Ramos (cell line): ENCODE data around the gene STAMBP.
"Not testable (repeated sequence)": the region's sequence is repeated elsewhere in the genome, so short reads cannot be mapped to it uniquely, and the experiment has no call there.

Experiments used
- in situ Hi-C: fragments of 300-500 bp; cut with MboI; formaldehyde crosslinking; loops from one replicate; pipeline ENCODE4 v1.14.3; 2022; ENCODE audit warnings: low sequenced_read_pairs; ENCODE audit not compliant: unreplicated experiment

Gene STAMBP

GRCh38 chr2:73877071-73877802 lies 48.5 kb downstream of the STAMBP start:
- in situ Hi-C loops: no loop called here

- in situ Hi-C loops: not testable (repeated sequence)
These were observed 49.2 kb downstream of the STAMBP start for GRCh38 chr2:73877984-73878383.

- in situ Hi-C loops: no loop called here
These were observed 56.6 kb downstream of the STAMBP start for GRCh38 chr2:73885406-73885805.

- in situ Hi-C loops: no loop called here
These were observed 57.6 kb downstream of the STAMBP start for GRCh38 chr2:73886357-73886756.

- in situ Hi-C loops: not testable (repeated sequence)
These were observed 59.0 kb downstream of the STAMBP start for GRCh38 chr2:73887596-73888353.

- in situ Hi-C loops: no loop called here
These were observed 59.6 kb downstream of the STAMBP start for GRCh38 chr2:73888388-73888787.

- in situ Hi-C loops: no loop called here
These were observed 60.4 kb downstream of the STAMBP start for GRCh38 chr2:73889206-73889605.

- in situ Hi-C loops: no loop called here
These were observed 61.7 kb downstream of the STAMBP start for GRCh38 chr2:73890301-73891092.

GRCh38 chr2:73891276-73891901 lies 62.6 kb downstream of the STAMBP start:
- in situ Hi-C loops: no loop called here

GRCh38 chr2:73892631-73893329 lies 64.0 kb downstream of the STAMBP start, which contains the start of gene ACTG2:
ACTG2 (plus strand) TSS chr2:73893008; CDS start chr2:73901312, 8,304 bp downstream.
- in situ Hi-C loops: no loop called here

GRCh38 chr2:73893764-73894474 lies 65.2 kb downstream of the STAMBP start:
- in situ Hi-C loops: no loop called here

GRCh38 chr2:73894475-73894850 lies 65.7 kb downstream of the STAMBP start:
- in situ Hi-C loops: no loop called here

GRCh38 chr2:73894877-73895276 lies 66.1 kb downstream of the STAMBP start:
- in situ Hi-C loops: no loop called here

GRCh38 chr2:73895473-73895872 lies 66.7 kb downstream of the STAMBP start:
- in situ Hi-C loops: no loop called here

- in situ Hi-C loops: no loop called here
These were observed 67.8 kb downstream of the STAMBP start for GRCh38 chr2:73896362-73897239.

- in situ Hi-C loops: no loop called here
These were observed 68.5 kb downstream of the STAMBP start for GRCh38 chr2:73897240-73897583.

GRCh38 chr2:73897934-73898333 lies 69.2 kb downstream of the STAMBP start:
- in situ Hi-C loops: no loop called here

- in situ Hi-C loops: no loop called here
These were observed 71.1 kb downstream of the STAMBP start for GRCh38 chr2:73899801-73900336.
